GM12878 (cell line): ENCODE results near the gene RBBP8NL. TPM values are rescaled to one million over a fixed set of nuclear protein-coding genes. Genes with fewer than 3 reads are reported as not detected.

Experiments
- ATAC-seq: fragments of 200-7000 bp; cut with Tn5 transposase; 3 replicates; pipeline ENCODE4 v1.9.1; 2020; ENCODE audit warnings: mild to moderate bottlenecking, moderate library complexity
- BruUV-seq: library from RNA; stranded (reverse); fragments of 400-500 nt; replicated peaks from 2 replicates; lab custom pipeline; 2021; lab: Mats Ljungman, UMichigan
- CTCF ChIA-PET: fragments of 300-600 bp; sonication (Branson Sonifier 250); formaldehyde crosslinking; extraction: SDS; loops from one replicate; lab custom pipeline; 2021; ENCODE audit warnings: inconsistent platforms; lab: Yijun Ruan, JAX
- POLR2A ChIA-PET: fragments of 350-600 bp; formaldehyde crosslinking; extraction: SDS; loops from one replicate; lab custom pipeline; 2021; ENCODE audit warnings: inconsistent platforms; lab: Charles Lee
- RAD21 ChIA-PET: fragments of 300-600 bp; sonication (Branson Sonifier 250); formaldehyde crosslinking; loops from one replicate; lab custom pipeline; 2023; ENCODE audit warnings: antibody characterized with exemption; ENCODE audit not compliant: unreplicated experiment; lab: Charles Lee
- SMC1A ChIA-PET: fragments of 300-600 bp; sonication (Branson Sonifier 250); formaldehyde crosslinking; loops from one replicate; lab custom pipeline; 2023; ENCODE audit not compliant: unreplicated experiment, uncharacterized antibody; lab: Charles Lee
- DNase-seq: peaks from one replicate; pipeline ENCODE4 v3.0.0-alpha.2; 2011; ENCODE audit warnings: low read depth, low spot score
- FAIRE-seq: peaks from 3 replicates; lab custom pipeline; 2011; peaks lifted over from hg19 to GRCh38; lab: Jason Lieb, UNC
- H2AFZ ChIP-seq: 2 replicates; pipeline ENCODE4 v1.6.0; 2011; ENCODE audit warnings: low read depth, low read length, control low read depth; ENCODE audit not compliant: control insufficient read depth
- H3K27ac ChIP-seq: 2 replicates; pipeline ENCODE4 v1.5.1; 2011; ENCODE audit warnings: control low read depth; ENCODE audit not compliant: control insufficient read depth, insufficient read depth
- H3K27me3 ChIP-seq, 2 experiments: replicated peaks in 1 of 2; 2 replicates each; pipeline versions ENCODE4 v1.6.0 to v1.6.1; 2011; ENCODE audit warnings: low read length in 1 of 2; ENCODE audit not compliant: control insufficient read depth in 2 of 2, insufficient read depth in 2 of 2
- H3K36me3 ChIP-seq, 2 experiments: 2 replicates each; pipeline ENCODE4 v1.5.1; 2011; ENCODE audit warnings: low read length in 1 of 2; ENCODE audit not compliant: control insufficient read depth in 2 of 2, insufficient read depth in 2 of 2
- H3K4me1 ChIP-seq: 2 replicates; pipeline ENCODE4 v1.6.1; 2011; ENCODE audit warnings: mild to moderate bottlenecking, low read length, moderate library complexity, mixed read lengths; ENCODE audit not compliant: control insufficient read depth, insufficient read depth
- H3K4me2 ChIP-seq: 2 replicates; pipeline ENCODE4 v1.6.0; 2011; ENCODE audit warnings: control low read depth; ENCODE audit not compliant: control insufficient read depth, insufficient read depth
- H3K4me3 ChIP-seq: fragments of 200-600 bp; sonication (generic); 2 replicates; pipeline ENCODE4 v1.5.1; 2016
- H3K79me2 ChIP-seq: 2 replicates; pipeline ENCODE4 v1.6.0; 2011; ENCODE audit warnings: low read length; ENCODE audit not compliant: control insufficient read depth, insufficient read depth
- H3K9ac ChIP-seq: 2 replicates; pipeline ENCODE4 v1.8.0; 2011; ENCODE audit warnings: low read length, control low read depth, mixed read lengths; ENCODE audit not compliant: control insufficient read depth, insufficient read depth
- H3K9me3 ChIP-seq: replicated peaks from 3 replicates; pipeline ENCODE4 v1.5.1; 2011; ENCODE audit warnings: mild to moderate bottlenecking, low read length; ENCODE audit not compliant: control insufficient read depth, insufficient read depth
- H4K20me1 ChIP-seq: 2 replicates; pipeline ENCODE4 v1.6.0; 2011; ENCODE audit not compliant: control insufficient read depth, insufficient read depth
- CHD1 ChIP-seq: IDR thresholded peaks from 2 replicates; pipeline ENCODE4 v1.6.1; 2012; ENCODE audit warnings: low read depth, low read length, improper control_type of control experiment
- DPF2 ChIP-seq: fragments of 450-650 bp; IDR thresholded peaks from 2 replicates; pipeline ENCODE4 v1.6.1; 2017; ENCODE audit warnings: mild to moderate bottlenecking
- EGR1 ChIP-seq, 2 experiments: IDR thresholded peaks; 1 replicate in 1 of 2; 2 replicates in 1 of 2; pipeline ENCODE4 v1.6.1; 2011 to 2012; ENCODE audit warnings: low read depth in 2 of 2, low read length in 2 of 2, borderline replicate concordance in 1 of 2, mild to moderate bottlenecking in 1 of 2, moderate library complexity in 1 of 2
- EP300 ChIP-seq, 2 experiments: fragments of 150-350 bp in 1 of 2; IDR thresholded peaks; 2 replicates each; pipeline ENCODE4 v1.6.1; 2011 to 2012; ENCODE audit warnings: low read depth in 2 of 2, low read length in 2 of 2, borderline replicate concordance in 1 of 2, improper control_type of control experiment in 1 of 2, inconsistent platforms in 1 of 2; ENCODE audit not compliant: control insufficient read depth in 1 of 2
- ESRRA ChIP-seq: IDR thresholded peaks from 2 replicates; pipeline ENCODE4 v1.6.1; 2012; ENCODE audit warnings: mild to moderate bottlenecking, low read length, improper control_type of control experiment
- FOS ChIP-seq: IDR thresholded peaks from 3 replicates; pipeline ENCODE4 v1.6.1; 2011; ENCODE audit warnings: borderline replicate concordance; ENCODE audit not compliant: insufficient read length; ENCODE audit errors: extremely low read depth
- IKZF1 ChIP-seq: fragments of 450-650 bp; conservative IDR thresholded peaks from 2 replicates; pipeline ENCODE4 v1.6.1; 2017; ENCODE audit warnings: antibody characterized with exemption, mild to moderate bottlenecking
- IRF4 ChIP-seq: IDR thresholded peaks from 2 replicates; pipeline ENCODE4 v1.6.1; 2011; ENCODE audit warnings: low read depth, low read length
- MTA3 ChIP-seq: IDR thresholded peaks from 2 replicates; pipeline ENCODE4 v1.6.1; 2012; ENCODE audit warnings: low read length, inconsistent platforms, borderline replicate concordance
- NRF1 ChIP-seq: conservative IDR thresholded peaks from 2 replicates; pipeline ENCODE4 v1.6.1; 2011; ENCODE audit warnings: mild to moderate bottlenecking, low read depth, low read length, improper control_type of control experiment
- POLR2AphosphoS5 ChIP-seq: IDR thresholded peaks from 2 replicates; pipeline ENCODE4 v1.6.1; 2011; ENCODE audit warnings: mild to moderate bottlenecking, low read length, inconsistent platforms
- RAD51 ChIP-seq: fragments of 450-650 bp; IDR thresholded peaks from 2 replicates; pipeline ENCODE4 v1.6.1; 2016; ENCODE audit warnings: moderate library complexity, mild to moderate bottlenecking, inconsistent platforms
- SMC3 ChIP-seq: IDR thresholded peaks from 2 replicates; pipeline ENCODE4 v1.6.1; 2011; ENCODE audit warnings: low read length, improper control_type of control experiment, borderline replicate concordance
- SREBF2 ChIP-seq: IDR thresholded peaks from 2 replicates; pipeline ENCODE4 v1.6.1; 2012; ENCODE audit warnings: mild to moderate bottlenecking, low read length
- STAT3 ChIP-seq: IDR thresholded peaks from 2 replicates; pipeline ENCODE4 v1.6.1; 2011; ENCODE audit warnings: low read depth, low read length, improper control_type of control experiment
- TARDBP ChIP-seq: IDR thresholded peaks from 2 replicates; pipeline ENCODE4 v1.6.1; 2016; ENCODE audit warnings: borderline replicate concordance
- ZNF384 ChIP-seq: IDR thresholded peaks from 2 replicates; pipeline ENCODE4 v1.6.1; 2012; ENCODE audit warnings: low read depth, mild to moderate bottlenecking, low read length, improper control_type of control experiment, borderline replicate concordance
- WGBS: methylation state at CpG from one replicate; pipeline ENCODE4 v1.1.6; 2016; ENCODE audit warnings: low lambda C conversion rate; ENCODE audit not compliant: insufficient replicate concordance, insufficient coverage; ENCODE audit errors: missing lambda C conversion rate; 5-methylcytosine and 5-hydroxymethylcytosine counted together
- in situ Hi-C: fragments of 300-500 bp; cut with MboI; formaldehyde crosslinking; loops from 9 replicates; pipeline ENCODE4 v1.14.3; 2018; ENCODE audit warnings: mixed read lengths
- intact Hi-C: fragments of 100-400 bp; cut with micrococcal nuclease; formaldehyde crosslinking; loops from one replicate; pipeline ENCODE4 v1.14.2; 2022; ENCODE audit not compliant: unreplicated experiment
- polyA plus RNA-seq, 11 experiments: library from polyadenylated mRNA; depleted of rRNA in 4 of 11; unstranded in 6 of 11; stranded (reverse) in 5 of 11; fragments of >200 nt; fragmentation: Nextera tagmentation in 4 of 11; fragmentation: Illumina TruSeq in 1 of 11; extraction: Ambion mirVana in 4 of 11; extraction: Trizol in 1 of 11; gene quantifications; 1 replicate in 1 of 11; 2 replicates in 10 of 11; pipeline versions ENCODE4 v1.2.1 to v1.2.3, GENCODE V29; 2011 to 2016; ENCODE audit warnings: inconsistent platforms in 2 of 11, missing spikeins in 2 of 11, low read depth in 1 of 11
- total RNA-seq, 4 experiments: library from RNA; depleted of rRNA in 3 of 4; stranded (reverse); fragments of >200 nt in 3 of 4; fragmentation: Illumina TruSeq in 1 of 4; extraction: Trizol in 1 of 4; gene quantifications; 2 replicates each; pipeline versions ENCODE4 v1.2.1 to v1.2.3, GENCODE V29; 2013 to 2021
- TF ChIP-seq, protein P1 (sequence below): fragments of 450-650 bp; IDR thresholded peaks from 2 replicates; pipeline ENCODE4 v1.6.1; 2017; ENCODE audit warnings: low read depth, mild to moderate bottlenecking, moderate library complexity
- TF ChIP-seq, protein P2 (sequence below): fragments of 450-650 bp; IDR thresholded peaks from 2 replicates; pipeline ENCODE4 v1.6.1; 2016; ENCODE audit warnings: mild to moderate bottlenecking

Gene RBBP8NL
- total and polyA plus RNA-seq, 10 of the 15 experiments (the other 5 are each of a cell fraction or from before 2014, with no cell fraction given): not detected

DNA sequence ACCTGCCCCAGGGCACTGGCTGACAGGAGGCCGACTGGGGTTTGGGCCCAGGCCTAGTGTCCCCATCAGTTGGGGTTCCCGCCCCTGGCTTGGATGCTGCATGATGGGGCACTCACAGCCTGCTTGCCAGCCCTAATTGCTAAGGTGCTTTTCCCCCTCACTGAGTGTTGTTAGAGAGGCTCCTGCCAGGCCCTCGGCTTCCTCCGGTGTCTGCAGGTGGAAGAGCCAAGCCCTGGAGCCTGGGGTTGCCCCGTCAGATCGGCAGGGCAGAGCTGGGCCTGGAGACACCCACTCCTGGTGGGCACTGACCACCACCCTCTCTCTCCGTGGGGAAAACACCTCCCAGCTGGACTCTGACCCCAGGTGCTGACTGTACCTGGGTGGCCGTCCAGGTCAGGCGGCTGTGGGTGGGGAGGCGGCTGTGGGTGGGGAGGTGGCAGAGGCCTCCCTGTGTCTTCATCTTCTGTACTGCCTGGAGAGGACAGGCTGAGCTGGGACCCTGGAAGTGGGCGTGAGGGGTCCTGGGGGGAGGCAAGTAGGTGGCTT, 14.2 kb downstream of the RBBP8NL start:
- ChIA-PET SMC1A (no interaction called here), POLR2A (no interaction called here), RAD21 (no interaction called here), CTCF (no interaction called here)
- FAIRE-seq (no peak), DNase-seq (no peak), ATAC-seq (no peak)
- no peaks in the 10 kb centered on the region for H3K36me3 ChIP-seq
- no peak overlapping the region for H2AFZ ChIP-seq
- H3K4me2 ChIP-seq: no peak overlapping the region
- in situ Hi-C loops: no loop called here
- 63% methylated on average over 11 of the region's 11 CpGs for WGBS
- intact Hi-C loops: no loop called here
- H3K9me3 ChIP-seq: no peaks in the 10 kb centered on the region
- H4K20me1 ChIP-seq: no peaks in the 10 kb centered on the region
- BruUV-seq: no TSS peak
- no peaks in the 10 kb centered on the region for H3K27me3 ChIP-seq
- no peak overlapping the region for H3K9ac ChIP-seq
- no peaks in the 10 kb centered on the region for H3K79me2 ChIP-seq
- H3K4me1 ChIP-seq: peaks cover 4% of the 10 kb centered on the region; the same call in 1 of the 2 replicates
- no peak overlapping the region for H3K27ac ChIP-seq
- TF ChIP-seq, protein P1, sequence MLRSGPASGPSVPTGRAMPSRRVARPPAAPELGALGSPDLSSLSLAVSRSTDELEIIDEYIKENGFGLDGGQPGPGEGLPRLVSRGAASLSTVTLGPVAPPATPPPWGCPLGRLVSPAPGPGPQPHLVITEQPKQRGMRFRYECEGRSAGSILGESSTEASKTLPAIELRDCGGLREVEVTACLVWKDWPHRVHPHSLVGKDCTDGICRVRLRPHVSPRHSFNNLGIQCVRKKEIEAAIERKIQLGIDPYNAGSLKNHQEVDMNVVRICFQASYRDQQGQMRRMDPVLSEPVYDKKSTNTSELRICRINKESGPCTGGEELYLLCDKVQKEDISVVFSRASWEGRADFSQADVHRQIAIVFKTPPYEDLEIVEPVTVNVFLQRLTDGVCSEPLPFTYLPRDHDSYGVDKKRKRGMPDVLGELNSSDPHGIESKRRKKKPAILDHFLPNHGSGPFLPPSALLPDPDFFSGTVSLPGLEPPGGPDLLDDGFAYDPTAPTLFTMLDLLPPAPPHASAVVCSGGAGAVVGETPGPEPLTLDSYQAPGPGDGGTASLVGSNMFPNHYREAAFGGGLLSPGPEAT: no peak
- TF ChIP-seq SREBF2 (no peak), IRF4 (no peak), FOS (no peak), RAD51 (no peak), ZNF384 (no peak), TARDBP (no peak), STAT3 (no peak), POLR2AphosphoS5 (no peak), CHD1 (no peak), DPF2 (no peak), SMC3 (no peak), IKZF1 (no peak), MTA3 (no peak), ESRRA (no peak), EGR1 (IDR thresholded peaks at IDR 0.05; ENCODE audit: borderline replicate concordance in 1 of 2, low read depth in 2 of 2, low read length in 2 of 2) (no peak), NRF1 (no peak), EP300 (IDR thresholded peaks at IDR 0.05; ENCODE audit: borderline replicate concordance in 1 of 2, control insufficient read depth in 1 of 2, low read depth in 2 of 2, low read length in 2 of 2) (no peak)
- TF ChIP-seq, protein P2, sequence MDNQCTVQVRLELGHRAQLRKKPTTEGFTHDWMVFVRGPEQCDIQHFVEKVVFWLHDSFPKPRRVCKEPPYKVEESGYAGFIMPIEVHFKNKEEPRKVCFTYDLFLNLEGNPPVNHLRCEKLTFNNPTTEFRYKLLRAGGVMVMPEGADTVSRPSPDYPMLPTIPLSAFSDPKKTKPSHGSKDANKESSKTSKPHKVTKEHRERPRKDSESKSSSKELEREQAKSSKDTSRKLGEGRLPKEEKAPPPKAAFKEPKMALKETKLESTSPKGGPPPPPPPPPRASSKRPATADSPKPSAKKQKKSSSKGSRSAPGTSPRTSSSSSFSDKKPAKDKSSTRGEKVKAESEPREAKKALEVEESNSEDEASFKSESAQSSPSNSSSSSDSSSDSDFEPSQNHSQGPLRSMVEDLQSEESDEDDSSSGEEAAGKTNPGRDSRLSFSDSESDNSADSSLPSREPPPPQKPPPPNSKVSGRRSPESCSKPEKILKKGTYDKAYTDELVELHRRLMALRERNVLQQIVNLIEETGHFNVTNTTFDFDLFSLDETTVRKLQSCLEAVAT: no peak
- TF ChIP-seq, all 136 proteins: peak for 0
- no peak overlapping the region for H3K4me3 ChIP-seq
